GM12878 (cell line): ENCODE data around the gene THOC7. TPM values are rescaled to one million over a fixed set of nuclear protein-coding genes. Genes with fewer than 3 reads are reported as not detected.

Experiments used
- ATAC-seq: fragments of 200-7000 bp; cut with Tn5 transposase; 3 replicates; pipeline ENCODE4 v1.9.1; 2020; ENCODE audit warnings: mild to moderate bottlenecking, moderate library complexity
- BruUV-seq: library from RNA; stranded (reverse); fragments of 400-500 nt; replicated peaks from 2 replicates; lab custom pipeline; 2021; lab: Mats Ljungman, UMichigan
- CTCF ChIA-PET: fragments of 300-600 bp; sonication (Branson Sonifier 250); formaldehyde crosslinking; extraction: SDS; loops from one replicate; lab custom pipeline; 2021; ENCODE audit warnings: inconsistent platforms; lab: Yijun Ruan, JAX
- POLR2A ChIA-PET: fragments of 350-600 bp; formaldehyde crosslinking; extraction: SDS; loops from one replicate; lab custom pipeline; 2021; ENCODE audit warnings: inconsistent platforms; lab: Charles Lee
- RAD21 ChIA-PET: fragments of 300-600 bp; sonication (Branson Sonifier 250); formaldehyde crosslinking; loops from one replicate; lab custom pipeline; 2023; ENCODE audit warnings: antibody characterized with exemption; ENCODE audit not compliant: unreplicated experiment; lab: Charles Lee
- SMC1A ChIA-PET: fragments of 300-600 bp; sonication (Branson Sonifier 250); formaldehyde crosslinking; loops from one replicate; lab custom pipeline; 2023; ENCODE audit not compliant: unreplicated experiment, uncharacterized antibody; lab: Charles Lee
- DNase-seq: peaks from one replicate; pipeline ENCODE4 v3.0.0-alpha.2; 2011; ENCODE audit warnings: low read depth, low spot score
- FAIRE-seq: peaks from 3 replicates; lab custom pipeline; 2011; peaks lifted over from hg19 to GRCh38; lab: Jason Lieb, UNC
- H2AFZ ChIP-seq: 2 replicates; pipeline ENCODE4 v1.6.0; 2011; ENCODE audit warnings: low read depth, low read length, control low read depth; ENCODE audit not compliant: control insufficient read depth
- H3K27ac ChIP-seq: 2 replicates; pipeline ENCODE4 v1.5.1; 2011; ENCODE audit warnings: control low read depth; ENCODE audit not compliant: control insufficient read depth, insufficient read depth
- H3K27me3 ChIP-seq, 2 experiments: replicated peaks in 1 of 2; 2 replicates each; pipeline versions ENCODE4 v1.6.0 to v1.6.1; 2011; ENCODE audit warnings: low read length in 1 of 2; ENCODE audit not compliant: control insufficient read depth in 2 of 2, insufficient read depth in 2 of 2
- H3K36me3 ChIP-seq, 2 experiments: 2 replicates each; pipeline ENCODE4 v1.5.1; 2011; ENCODE audit warnings: low read length in 1 of 2; ENCODE audit not compliant: control insufficient read depth in 2 of 2, insufficient read depth in 2 of 2
- H3K4me1 ChIP-seq: 2 replicates; pipeline ENCODE4 v1.6.1; 2011; ENCODE audit warnings: mild to moderate bottlenecking, low read length, moderate library complexity, mixed read lengths; ENCODE audit not compliant: control insufficient read depth, insufficient read depth
- H3K4me2 ChIP-seq: 2 replicates; pipeline ENCODE4 v1.6.0; 2011; ENCODE audit warnings: control low read depth; ENCODE audit not compliant: control insufficient read depth, insufficient read depth
- H3K4me3 ChIP-seq: fragments of 200-600 bp; sonication (generic); 2 replicates; pipeline ENCODE4 v1.5.1; 2016
- H3K79me2 ChIP-seq: 2 replicates; pipeline ENCODE4 v1.6.0; 2011; ENCODE audit warnings: low read length; ENCODE audit not compliant: control insufficient read depth, insufficient read depth
- H3K9ac ChIP-seq: 2 replicates; pipeline ENCODE4 v1.8.0; 2011; ENCODE audit warnings: low read length, control low read depth, mixed read lengths; ENCODE audit not compliant: control insufficient read depth, insufficient read depth
- H3K9me3 ChIP-seq: replicated peaks from 3 replicates; pipeline ENCODE4 v1.5.1; 2011; ENCODE audit warnings: mild to moderate bottlenecking, low read length; ENCODE audit not compliant: control insufficient read depth, insufficient read depth
- H4K20me1 ChIP-seq: 2 replicates; pipeline ENCODE4 v1.6.0; 2011; ENCODE audit not compliant: control insufficient read depth, insufficient read depth
- BMI1 ChIP-seq: fragments of 450-650 bp; IDR thresholded peaks from 2 replicates; pipeline ENCODE4 v1.6.1; 2016; ENCODE audit warnings: mild to moderate bottlenecking, moderate library complexity, borderline replicate concordance
- CUX1 ChIP-seq: IDR thresholded peaks from 2 replicates; pipeline ENCODE4 v1.6.1; 2012; ENCODE audit warnings: improper control_type of control experiment, low read depth, low read length; ENCODE audit not compliant: insufficient replicate concordance
- DPF2 ChIP-seq: fragments of 450-650 bp; IDR thresholded peaks from 2 replicates; pipeline ENCODE4 v1.6.1; 2017; ENCODE audit warnings: mild to moderate bottlenecking
- EZH2 ChIP-seq: IDR thresholded peaks from 2 replicates; pipeline ENCODE4 v1.6.1; 2012; ENCODE audit warnings: low read depth, mild to moderate bottlenecking, control low read depth, inconsistent platforms, low read length, borderline replicate concordance; ENCODE audit not compliant: control insufficient read depth
- RUNX3 ChIP-seq: IDR thresholded peaks from 2 replicates; pipeline ENCODE4 v1.6.1; 2012; ENCODE audit warnings: low read length, inconsistent platforms
- SMARCA5 ChIP-seq: fragments of 450-650 bp; IDR thresholded peaks from 2 replicates; pipeline ENCODE4 v1.6.1; 2017; ENCODE audit warnings: mild to moderate bottlenecking
- SRF ChIP-seq, 2 experiments: IDR thresholded peaks; 2 replicates each; pipeline ENCODE4 v1.6.1; 2011; ENCODE audit warnings: low read depth in 2 of 2, low read length in 2 of 2, mild to moderate bottlenecking in 1 of 2, moderate library complexity in 1 of 2
- WGBS: methylation state at CpG from one replicate; pipeline ENCODE4 v1.1.6; 2016; ENCODE audit warnings: low lambda C conversion rate; ENCODE audit not compliant: insufficient replicate concordance, insufficient coverage; ENCODE audit errors: missing lambda C conversion rate; 5-methylcytosine and 5-hydroxymethylcytosine counted together
- in situ Hi-C: fragments of 300-500 bp; cut with MboI; formaldehyde crosslinking; loops from 9 replicates; pipeline ENCODE4 v1.14.3; 2018; ENCODE audit warnings: mixed read lengths
- intact Hi-C: fragments of 100-400 bp; cut with micrococcal nuclease; formaldehyde crosslinking; loops from one replicate; pipeline ENCODE4 v1.14.2; 2022; ENCODE audit not compliant: unreplicated experiment
- polyA plus RNA-seq, 11 experiments: library from polyadenylated mRNA; depleted of rRNA in 4 of 11; unstranded in 6 of 11; stranded (reverse) in 5 of 11; fragments of >200 nt; fragmentation: Nextera tagmentation in 4 of 11; fragmentation: Illumina TruSeq in 1 of 11; extraction: Ambion mirVana in 4 of 11; extraction: Trizol in 1 of 11; gene quantifications; 1 replicate in 1 of 11; 2 replicates in 10 of 11; pipeline versions ENCODE4 v1.2.1 to v1.2.3, GENCODE V29; 2011 to 2016; ENCODE audit warnings: inconsistent platforms in 2 of 11, missing spikeins in 2 of 11, low read depth in 1 of 11
- total RNA-seq, 4 experiments: library from RNA; depleted of rRNA in 3 of 4; stranded (reverse); fragments of >200 nt in 3 of 4; fragmentation: Illumina TruSeq in 1 of 4; extraction: Trizol in 1 of 4; gene quantifications; 2 replicates each; pipeline versions ENCODE4 v1.2.1 to v1.2.3, GENCODE V29; 2013 to 2021
- TF ChIP-seq, protein P1 (sequence below): fragments of 450-650 bp; formaldehyde crosslinking; IDR thresholded peaks from 2 replicates; pipeline ENCODE4 v1.4.0; 2022; ENCODE audit warnings: mild to moderate bottlenecking, moderate library complexity

Gene THOC7
- total and polyA plus RNA-seq, 10 of the 15 experiments (the other 5 are each of a cell fraction or from before 2014, with no cell fraction given) = 61.7 to 269 (median 138) TPM

DNA sequence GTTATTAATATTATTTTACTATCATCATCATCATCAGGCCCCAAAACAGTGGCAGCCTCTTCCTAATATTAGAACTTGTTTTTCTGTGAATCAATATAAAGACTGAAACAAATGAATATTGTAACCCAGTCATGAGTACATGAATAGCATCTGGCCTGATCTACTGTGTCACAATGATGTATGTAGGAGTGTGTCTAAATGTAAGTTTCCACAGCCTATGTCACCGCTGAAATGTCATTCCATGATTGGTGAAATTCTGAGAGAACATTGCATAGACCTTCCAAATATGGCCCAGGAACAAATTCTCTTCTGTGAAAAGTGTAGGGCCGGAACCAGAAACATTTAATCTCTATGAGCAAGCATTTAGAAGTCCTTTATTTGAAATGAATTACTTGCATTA, 65.1 kb downstream of the THOC7 start:
- ChIA-PET RAD21 (no interaction called here), POLR2A (no interaction called here)

More for the DNA sequence above, 65.1 kb downstream of the THOC7 start:
- Histone ChIP-seq H3K4me3 (no peak overlapping the region), H3K27me3 (no peaks in the 10 kb centered on the region), H3K9me3 (no peaks in the 10 kb centered on the region), H4K20me1 (no peaks in the 10 kb centered on the region), H3K27ac (no peak overlapping the region), H3K79me2 (no peaks in the 10 kb centered on the region), H2AFZ (no peak overlapping the region), H3K4me2 (no peak overlapping the region), H3K36me3 (no peaks in the 10 kb centered on the region), H3K4me1 (no peaks in the 10 kb centered on the region), H3K9ac (no peak overlapping the region)
- DNase-seq (no peak), ATAC-seq (no peak), FAIRE-seq (no peak)
- TF ChIP-seq SMARCA5 (no peak), SRF (IDR thresholded peaks at IDR 0.05; ENCODE audit: low read depth in 2 of 2, low read length in 2 of 2) (no peak), EZH2 (no peak), CUX1 (no peak), DPF2 (no peak), RUNX3 (no peak), BMI1 (no peak)
- TF ChIP-seq, protein P1, sequence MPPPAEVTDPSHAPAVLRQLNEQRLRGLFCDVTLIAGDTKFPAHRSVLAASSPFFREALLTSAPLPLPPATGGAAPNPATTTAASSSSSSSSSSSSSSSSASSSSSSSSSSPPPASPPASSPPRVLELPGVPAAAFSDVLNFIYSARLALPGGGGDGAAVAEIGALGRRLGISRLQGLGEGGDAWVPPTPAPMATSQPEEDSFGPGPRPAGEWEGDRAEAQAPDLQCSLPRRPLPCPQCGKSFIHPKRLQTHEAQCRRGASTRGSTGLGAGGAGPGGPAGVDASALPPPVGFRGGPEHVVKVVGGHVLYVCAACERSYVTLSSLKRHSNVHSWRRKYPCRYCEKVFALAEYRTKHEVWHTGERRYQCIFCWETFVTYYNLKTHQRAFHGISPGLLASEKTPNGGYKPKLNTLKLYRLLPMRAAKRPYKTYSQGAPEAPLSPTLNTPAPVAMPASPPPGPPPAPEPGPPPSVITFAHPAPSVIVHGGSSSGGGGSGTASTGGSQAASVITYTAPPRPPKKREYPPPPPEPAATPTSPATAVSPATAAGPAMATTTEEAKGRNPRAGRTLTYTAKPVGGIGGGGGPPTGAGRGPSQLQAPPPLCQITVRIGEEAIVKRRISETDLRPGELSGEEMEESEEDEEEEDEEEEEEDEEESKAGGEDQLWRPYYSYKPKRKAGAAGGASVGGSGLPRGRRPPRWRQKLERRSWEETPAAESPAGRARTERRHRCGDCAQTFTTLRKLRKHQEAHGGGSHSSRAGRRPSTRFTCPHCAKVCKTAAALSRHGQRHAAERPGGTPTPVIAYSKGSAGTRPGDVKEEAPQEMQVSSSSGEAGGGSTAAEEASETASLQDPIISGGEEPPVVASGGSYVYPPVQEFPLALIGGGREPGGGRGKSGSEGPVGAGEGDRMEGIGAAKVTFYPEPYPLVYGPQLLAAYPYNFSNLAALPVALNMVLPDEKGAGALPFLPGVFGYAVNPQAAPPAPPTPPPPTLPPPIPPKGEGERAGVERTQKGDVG = no peak
- in situ Hi-C loops = no loop called here
- ChIA-PET CTCF (no interaction called here), SMC1A (no interaction called here)
- BruUV-seq = no TSS peak
- intact Hi-C loops = no loop called here
- 71% methylated on average over 2 of the region's 2 CpGs for WGBS
